ENCODE measurements around the gene RBMS1.

- TF ChIP-seq POLR2A (IDR thresholded peaks at IDR 0.05) (no peak), CTCF (IDR thresholded peaks at IDR 0.05) (no peak)
These were observed 201.4 kb downstream of the RBMS1 start for GRCh38 chr2:160292225-160292624.

All from breast epithelium (tissue), 3 donors.